Peyer's patch (tissue), 4 donors: ENCODE data around the gene RABL2B.

Source experiments
- CTCF ChIP-seq, 6 experiments: fragments of 450-650 bp in 4 of 6; fragments of 200-600 bp in 2 of 6; sonication (generic) in 1 of 6; IDR thresholded peaks; one replicate each; pipeline ENCODE4 v1.5.1; 2017 to 2019; ENCODE audit warnings: antibody characterized with exemption in 6 of 6, mild to moderate bottlenecking in 3 of 6, moderate library complexity in 1 of 6
- POLR2A ChIP-seq, 2 donors: fragments of 450-650 bp; IDR thresholded peaks; one replicate each; pipeline ENCODE4 v1.5.1; 2017; ENCODE audit warnings: antibody characterized with exemption in 2 of 2, mild to moderate bottlenecking in 2 of 2, moderate library complexity in 2 of 2

GRCh38 chr22:50728523-50728931, 54.9 kb downstream of the RABL2B start:
- TF ChIP-seq POLR2A (IDR thresholded peaks at IDR 0.05) (no peak), CTCF (IDR thresholded peaks at IDR 0.05) (no peak)
